DOHH2 (cell line): ENCODE results near the gene CARNS1.

ENCODE experiments used
- EZH2phosphoT487 ChIP-seq: fragments of 200-600 bp; sonication (generic); IDR thresholded peaks from 2 replicates; pipeline ENCODE4 v1.6.1; 2017; ENCODE audit warnings: borderline replicate concordance, mild to moderate bottlenecking, antibody characterized with exemption, low read length, moderate library complexity, mixed read lengths
- TF ChIP-seq, protein P1 (sequence below): fragments of 200-600 bp; sonication (generic); IDR thresholded peaks from one replicate; pipeline ENCODE4 v1.5.1; 2014; ENCODE audit warnings: antibody characterized with exemption, mild to moderate bottlenecking, low read depth, low read length; ENCODE audit not compliant: poor library complexity, severe bottlenecking

- TF ChIP-seq, protein P1, sequence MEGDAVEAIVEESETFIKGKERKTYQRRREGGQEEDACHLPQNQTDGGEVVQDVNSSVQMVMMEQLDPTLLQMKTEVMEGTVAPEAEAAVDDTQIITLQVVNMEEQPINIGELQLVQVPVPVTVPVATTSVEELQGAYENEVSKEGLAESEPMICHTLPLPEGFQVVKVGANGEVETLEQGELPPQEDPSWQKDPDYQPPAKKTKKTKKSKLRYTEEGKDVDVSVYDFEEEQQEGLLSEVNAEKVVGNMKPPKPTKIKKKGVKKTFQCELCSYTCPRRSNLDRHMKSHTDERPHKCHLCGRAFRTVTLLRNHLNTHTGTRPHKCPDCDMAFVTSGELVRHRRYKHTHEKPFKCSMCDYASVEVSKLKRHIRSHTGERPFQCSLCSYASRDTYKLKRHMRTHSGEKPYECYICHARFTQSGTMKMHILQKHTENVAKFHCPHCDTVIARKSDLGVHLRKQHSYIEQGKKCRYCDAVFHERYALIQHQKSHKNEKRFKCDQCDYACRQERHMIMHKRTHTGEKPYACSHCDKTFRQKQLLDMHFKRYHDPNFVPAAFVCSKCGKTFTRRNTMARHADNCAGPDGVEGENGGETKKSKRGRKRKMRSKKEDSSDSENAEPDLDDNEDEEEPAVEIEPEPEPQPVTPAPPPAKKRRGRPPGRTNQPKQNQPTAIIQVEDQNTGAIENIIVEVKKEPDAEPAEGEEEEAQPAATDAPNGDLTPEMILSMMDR: no peak
- TF ChIP-seq EZH2phosphoT487: no peak
These were observed 51.7 kb downstream of the CARNS1 start for GRCh38 chr11:67466962-67467771.
